ENCODE data around the gene MRPL54. TPM values are rescaled to one million over a fixed set of nuclear protein-coding genes. Genes with fewer than 3 reads are reported as not detected.
"Not testable (repeated sequence)": the region's sequence is repeated elsewhere in the genome, so short reads cannot be mapped to it uniquely, and the experiment has no call there.

The MRPL54 gene
- total and polyA plus RNA-seq, 5 donors from 2014 or later, result 98.0 to 208 (median 157) TPM

GRCh38 chr19:3765757-3766156 is 3.3 kb downstream of the MRPL54 start:
- not testable (repeated sequence) for H3K27ac ChIP-seq (ENCODE audit: insufficient read depth, low read length, poor library complexity, severe bottlenecking); H3K9me3 ChIP-seq (ENCODE audit: control insufficient read depth in 2 of 2, low read length in 2 of 2); H3K9me3 Mint-ChIP-seq; H3K4me3 ChIP-seq (ENCODE audit: low read depth, low read length); ATAC-seq (ENCODE audit: low read depth in 2 of 2); H3K27me3 ChIP-seq (ENCODE audit: control insufficient read depth, insufficient read depth, low read length); DNase-seq; H3K27ac Mint-ChIP-seq; H3K27me3 Mint-ChIP-seq
- H3K36me3 ChIP-seq (ENCODE audit: control insufficient read depth, insufficient read depth, low read length), result peaks cover 35% of the 10 kb centered on the region
- Mint-ChIP-seq H3K4me1 (peaks cover 5 to 38% (median 22%) of the 10 kb centered on the region in 4 donors), H3K4me3 (peak overlapping the region in 1 of 4 donors; percentile 10), H3K36me3 (peaks cover 13% of the 10 kb centered on the region)
- H3K4me1 ChIP-seq (ENCODE audit: control insufficient read depth, insufficient read depth, low read length, poor library complexity, severe bottlenecking), result peaks cover 19% of the 10 kb centered on the region

- Mint-ChIP-seq H3K27me3 (peaks cover 7% of the 10 kb centered on the region), H3K9me3 (peaks cover 0 to 2% (median 0%) of the 10 kb centered on the region in 7 donors), H3K4me1 (peaks cover 4 to 33% (median 18%) of the 10 kb centered on the region in 4 donors), H3K4me3 (peak overlapping the region in 2 of 4 donors; percentile 57 to 78), H3K27ac (peak overlapping the region; percentile 36 to 84 (median 62)), H3K36me3 (peaks cover 17% of the 10 kb centered on the region)
- peak in 1 of 3 donors; percentile 50 for DNase-seq
- ATAC-seq (ENCODE audit: low read depth in 2 of 2), result no peak
- Histone ChIP-seq H3K27ac (ENCODE audit: insufficient read depth, low read length, poor library complexity, severe bottlenecking) (no peak overlapping the region), H3K4me3 (ENCODE audit: low read depth, low read length) (no peak overlapping the region), H3K36me3 (ENCODE audit: control insufficient read depth, insufficient read depth, low read length) (peaks cover 35% of the 10 kb centered on the region), H3K4me1 (ENCODE audit: control insufficient read depth, insufficient read depth, low read length, poor library complexity, severe bottlenecking) (peaks cover 18% of the 10 kb centered on the region), H3K27me3 (ENCODE audit: control insufficient read depth, insufficient read depth, low read length) (no peaks in the 10 kb centered on the region), H3K9me3 (ENCODE audit: control insufficient read depth in 2 of 2, low read length in 2 of 2) (no peaks in the 10 kb centered on the region)
Measured at GRCh38 chr19:3766520-3766919, 4.0 kb downstream of the MRPL54 start.

GRCh38 chr19:3767050-3767449 is 4.6 kb downstream of the MRPL54 start:
- Mint-ChIP-seq H3K36me3 (peaks cover 17% of the 10 kb centered on the region), H3K9me3 (peaks cover 0 to 2% (median 0%) of the 10 kb centered on the region in 7 donors), H3K4me1 (peaks cover 0 to 28% (median 13%) of the 10 kb centered on the region in 4 donors), H3K27me3 (peaks cover 7% of the 10 kb centered on the region), H3K27ac (peak overlapping the region in 2 of 3 donors; percentile 62 to 84), H3K4me3 (no peak overlapping the region)
- peaks cover 35% of the 10 kb centered on the region for H3K36me3 ChIP-seq (ENCODE audit: control insufficient read depth, insufficient read depth, low read length)
- ATAC-seq (ENCODE audit: low read depth in 2 of 2), result no peak
- no peak overlapping the region for H3K27ac ChIP-seq (ENCODE audit: insufficient read depth, low read length, poor library complexity, severe bottlenecking)
- DNase-seq, result no peak
- no peaks in the 10 kb centered on the region for H3K9me3 ChIP-seq (ENCODE audit: control insufficient read depth in 2 of 2, low read length in 2 of 2)
- H3K4me3 ChIP-seq (ENCODE audit: low read depth, low read length), result no peak overlapping the region
- H3K27me3 ChIP-seq (ENCODE audit: control insufficient read depth, insufficient read depth, low read length), result no peaks in the 10 kb centered on the region
- peaks cover 13% of the 10 kb centered on the region for H3K4me1 ChIP-seq (ENCODE audit: control insufficient read depth, insufficient read depth, low read length, poor library complexity, severe bottlenecking)

GRCh38 chr19:3768015-3768747 is 5.7 kb downstream of the MRPL54 start:
- Mint-ChIP-seq H3K36me3 (peaks cover 13% of the 10 kb centered on the region), H3K9me3 (no peaks in the 10 kb centered on the region), H3K27ac (no peak overlapping the region), H3K4me1 (peaks cover 0 to 18% (median 6%) of the 10 kb centered on the region in 4 donors), H3K27me3 (no peaks in the 10 kb centered on the region), H3K4me3 (no peak overlapping the region)
- Histone ChIP-seq H3K4me3 (ENCODE audit: low read depth, low read length) (no peak overlapping the region), H3K4me1 (ENCODE audit: control insufficient read depth, insufficient read depth, low read length, poor library complexity, severe bottlenecking) (peaks cover 9% of the 10 kb centered on the region), H3K27me3 (ENCODE audit: control insufficient read depth, insufficient read depth, low read length) (no peaks in the 10 kb centered on the region), H3K27ac (ENCODE audit: insufficient read depth, low read length, poor library complexity, severe bottlenecking) (no peak overlapping the region), H3K36me3 (ENCODE audit: control insufficient read depth, insufficient read depth, low read length) (peaks cover 35% of the 10 kb centered on the region), H3K9me3 (ENCODE audit: control insufficient read depth in 2 of 2, low read length in 2 of 2) (no peaks in the 10 kb centered on the region)
- ATAC-seq (ENCODE audit: low read depth in 2 of 2) (peak in 1 of 2 donors; percentile 8), DNase-seq (no peak)

- H3K9me3 ChIP-seq (ENCODE audit: control insufficient read depth in 2 of 2, low read length in 2 of 2), result no peaks in the 10 kb centered on the region
Measured at GRCh38 chr19:3768748-3769099, 6.2 kb downstream of the MRPL54 start.

GRCh38 chr19:3769494-3769893 is 7.0 kb downstream of the MRPL54 start:
- ATAC-seq (ENCODE audit: low read depth in 2 of 2) (no peak), DNase-seq (no peak)

More at GRCh38 chr19:3768748-3769099, 6.2 kb downstream of the MRPL54 start:
- no peaks in the 10 kb centered on the region for H3K27me3 ChIP-seq (ENCODE audit: control insufficient read depth, insufficient read depth, low read length)
- H3K4me3 ChIP-seq (ENCODE audit: low read depth, low read length), result no peak overlapping the region
- Mint-ChIP-seq H3K27ac (no peak overlapping the region), H3K36me3 (peaks cover 13% of the 10 kb centered on the region), H3K4me1 (peaks cover 0 to 14% (median 5%) of the 10 kb centered on the region in 4 donors), H3K27me3 (no peaks in the 10 kb centered on the region), H3K9me3 (no peaks in the 10 kb centered on the region), H3K4me3 (peak overlapping the region in 2 of 4 donors; percentile 17 to 32)
- no peak overlapping the region for H3K27ac ChIP-seq (ENCODE audit: insufficient read depth, low read length, poor library complexity, severe bottlenecking)
- DNase-seq (no peak), ATAC-seq (ENCODE audit: low read depth in 2 of 2) (no peak)
- peaks cover 35% of the 10 kb centered on the region for H3K36me3 ChIP-seq (ENCODE audit: control insufficient read depth, insufficient read depth, low read length)
- H3K4me1 ChIP-seq (ENCODE audit: control insufficient read depth, insufficient read depth, low read length, poor library complexity, severe bottlenecking), result peaks cover 6% of the 10 kb centered on the region

GRCh38 chr19:3770136-3770999 is 7.9 kb downstream of the MRPL54 start:
- Histone ChIP-seq H3K27ac (ENCODE audit: insufficient read depth, low read length, poor library complexity, severe bottlenecking) (no peak overlapping the region), H3K27me3 (ENCODE audit: control insufficient read depth, insufficient read depth, low read length) (no peaks in the 10 kb centered on the region), H3K9me3 (ENCODE audit: control insufficient read depth in 2 of 2, low read length in 2 of 2) (no peaks in the 10 kb centered on the region), H3K4me1 (ENCODE audit: control insufficient read depth, insufficient read depth, low read length, poor library complexity, severe bottlenecking) (peaks cover 6% of the 10 kb centered on the region), H3K4me3 (ENCODE audit: low read depth, low read length) (no peak overlapping the region), H3K36me3 (ENCODE audit: control insufficient read depth, insufficient read depth, low read length) (peaks cover 29% of the 10 kb centered on the region)
- Mint-ChIP-seq H3K4me3 (no peak overlapping the region), H3K4me1 (peaks cover 0 to 14% (median 5%) of the 10 kb centered on the region in 4 donors), H3K27me3 (no peaks in the 10 kb centered on the region), H3K27ac (no peak overlapping the region), H3K36me3 (peaks cover 13% of the 10 kb centered on the region), H3K9me3 (no peaks in the 10 kb centered on the region)
- DNase-seq (no peak), ATAC-seq (ENCODE audit: low read depth in 2 of 2) (no peak)

More at GRCh38 chr19:3769494-3769893, 7.0 kb downstream of the MRPL54 start:
- H3K4me3 ChIP-seq (ENCODE audit: low read depth, low read length), result no peak overlapping the region
- H3K4me1 Mint-ChIP-seq, result peaks cover 0 to 14% (median 5%) of the 10 kb centered on the region in 4 donors
- H3K9me3 ChIP-seq (ENCODE audit: control insufficient read depth in 2 of 2, low read length in 2 of 2), result no peaks in the 10 kb centered on the region
- no peak overlapping the region for H3K4me3 Mint-ChIP-seq
- no peaks in the 10 kb centered on the region for H3K27me3 Mint-ChIP-seq
- no peaks in the 10 kb centered on the region for H3K9me3 Mint-ChIP-seq
- H3K4me1 ChIP-seq (ENCODE audit: control insufficient read depth, insufficient read depth, low read length, poor library complexity, severe bottlenecking), result peaks cover 6% of the 10 kb centered on the region
- H3K27ac Mint-ChIP-seq, result no peak overlapping the region
- H3K36me3 Mint-ChIP-seq, result peaks cover 13% of the 10 kb centered on the region
- H3K27me3 ChIP-seq (ENCODE audit: control insufficient read depth, insufficient read depth, low read length), result no peaks in the 10 kb centered on the region
- H3K27ac ChIP-seq (ENCODE audit: insufficient read depth, low read length, poor library complexity, severe bottlenecking), result no peak overlapping the region
- H3K36me3 ChIP-seq (ENCODE audit: control insufficient read depth, insufficient read depth, low read length), result peaks cover 35% of the 10 kb centered on the region

All from CD4-positive, CD25-positive, alpha-beta regulatory T cell (primary cell).